CD8-positive, alpha-beta memory T cell (primary cell): ENCODE measurements around the gene ITCH. TPM values are rescaled to one million over a fixed set of nuclear protein-coding genes. Genes with fewer than 3 reads are reported as not detected.
"Not testable (repeated sequence)": the region's sequence is repeated elsewhere in the genome, so short reads cannot be mapped to it uniquely, and the experiment has no call there.

Source experiments
- CTCF ChIA-PET: fragments of 350-600 bp; sonication (Branson Sonifier 250); formaldehyde crosslinking; loops from one replicate; lab custom pipeline; 2021; ENCODE audit warnings: antibody characterized with exemption; lab: Charles Lee
- POLR2A ChIA-PET: fragments of 350-600 bp; sonication (Branson Sonifier 250); formaldehyde crosslinking; loops from one replicate; lab custom pipeline; 2021; ENCODE audit warnings: antibody characterized with exemption; lab: Charles Lee
- DNase-seq, 5 donors: peaks; one replicate each; pipeline versions ENCODE4 v3.0.0 to v3.0.0-alpha.2; 2020 to 2022; ENCODE audit warnings: mixed read lengths in 1 of 5
- H3K27ac ChIP-seq: one replicate; pipeline ENCODE4 v1.7.0; 2013; ENCODE audit warnings: low read depth, mild to moderate bottlenecking, low read length, moderate library complexity
- H3K27me3 ChIP-seq: 2 replicates; pipeline ENCODE4 v1.7.0; 2013; ENCODE audit warnings: low read length, mild to moderate bottlenecking; ENCODE audit not compliant: insufficient read depth, poor library complexity, severe bottlenecking
- H3K36me3 ChIP-seq: 2 replicates; pipeline ENCODE4 v1.7.0; 2013; ENCODE audit warnings: mild to moderate bottlenecking, low read length, moderate library complexity; ENCODE audit not compliant: insufficient read depth
- H3K4me1 ChIP-seq: 2 replicates; pipeline ENCODE4 v1.7.0; 2013; ENCODE audit warnings: mild to moderate bottlenecking, low read length, moderate library complexity; ENCODE audit not compliant: insufficient read depth
- H3K4me3 ChIP-seq: 2 replicates; pipeline ENCODE4 v1.7.0; 2013; ENCODE audit warnings: mild to moderate bottlenecking, low read length
- H3K9me3 ChIP-seq: 2 replicates; pipeline ENCODE4 v1.7.0; 2013; ENCODE audit warnings: mild to moderate bottlenecking, low read length
- H3K27ac Mint-ChIP-seq, 8 donors: one replicate each; pipeline ENCODE4 v1.8.0; 2020 to 2021; ENCODE audit warnings: mixed read lengths in 8 of 8, mild to moderate bottlenecking in 6 of 8, inconsistent platforms in 3 of 8, moderate library complexity in 3 of 8
- H3K27me3 Mint-ChIP-seq, 2 donors: one replicate each; pipeline ENCODE4 v1.8.0; 2020 to 2021; ENCODE audit warnings: mixed read lengths in 2 of 2, mild to moderate bottlenecking in 1 of 2, moderate library complexity in 1 of 2
- H3K36me3 Mint-ChIP-seq, 3 donors: one replicate each; pipeline ENCODE4 v1.8.0; 2020 to 2021; ENCODE audit warnings: mixed read lengths in 3 of 3, inconsistent platforms in 1 of 3, mild to moderate bottlenecking in 1 of 3
- H3K4me1 Mint-ChIP-seq, 3 donors: one replicate each; pipeline ENCODE4 v1.8.0; 2020 to 2021; ENCODE audit warnings: mixed read lengths in 3 of 3, inconsistent platforms in 1 of 3, mild to moderate bottlenecking in 1 of 3
- H3K4me3 Mint-ChIP-seq, 7 donors: one replicate each; pipeline ENCODE4 v1.8.0; 2020 to 2021; ENCODE audit warnings: mixed read lengths in 7 of 7, mild to moderate bottlenecking in 6 of 7, moderate library complexity in 4 of 7, inconsistent platforms in 2 of 7
- H3K9me3 Mint-ChIP-seq, 5 donors: one replicate each; pipeline ENCODE4 v1.8.0; 2020 to 2022; ENCODE audit warnings: mixed read lengths in 5 of 5, mild to moderate bottlenecking in 3 of 5, moderate library complexity in 2 of 5, inconsistent platforms in 1 of 5
- polyA plus RNA-seq: library from polyadenylated mRNA; unstranded; fragments of 300-500 nt; fragmentation: Illumina TruSeq; gene quantifications from one replicate; pipeline ENCODE4 v1.2.3, GENCODE V29; 2021
- total RNA-seq, 2 experiments: library from RNA; stranded (reverse); gene quantifications; one replicate each; pipeline ENCODE4 v1.2.3, GENCODE V29; 2021

ITCH gene
- total and polyA plus RNA-seq, 3 experiments from 2014 or later, result 38.0 to 51.7 (median 45.6) TPM

GRCh38 chr20:34510575-34510974 lies 147.5 kb downstream of the ITCH start:
- peaks cover 23 to 37% (median 32%) of the 10 kb centered on the region in 3 donors for H3K4me1 Mint-ChIP-seq
- peaks cover 8% of the 10 kb centered on the region for H3K4me1 ChIP-seq
- no peak for DNase-seq
- no peak overlapping the region for H3K4me3 Mint-ChIP-seq
- H3K27me3 ChIP-seq, result no peaks in the 10 kb centered on the region
- H3K36me3 ChIP-seq, result no peaks in the 10 kb centered on the region
- H3K36me3 Mint-ChIP-seq, result peaks cover 0 to 47% (median 10%) of the 10 kb centered on the region in 3 donors
- H3K4me3 ChIP-seq, result no peak overlapping the region
- ChIA-PET POLR2A (no interaction called here), CTCF (no interaction called here)
- no peaks in the 10 kb centered on the region for H3K9me3 ChIP-seq
- H3K27ac Mint-ChIP-seq, result peak overlapping the region in 3 of 8 donors; percentile 69 to 93 (median 78)
- H3K27me3 Mint-ChIP-seq, result no peaks in the 10 kb centered on the region
- no peaks in the 10 kb centered on the region for H3K9me3 Mint-ChIP-seq
- H3K27ac ChIP-seq, result no peak overlapping the region

DNA sequence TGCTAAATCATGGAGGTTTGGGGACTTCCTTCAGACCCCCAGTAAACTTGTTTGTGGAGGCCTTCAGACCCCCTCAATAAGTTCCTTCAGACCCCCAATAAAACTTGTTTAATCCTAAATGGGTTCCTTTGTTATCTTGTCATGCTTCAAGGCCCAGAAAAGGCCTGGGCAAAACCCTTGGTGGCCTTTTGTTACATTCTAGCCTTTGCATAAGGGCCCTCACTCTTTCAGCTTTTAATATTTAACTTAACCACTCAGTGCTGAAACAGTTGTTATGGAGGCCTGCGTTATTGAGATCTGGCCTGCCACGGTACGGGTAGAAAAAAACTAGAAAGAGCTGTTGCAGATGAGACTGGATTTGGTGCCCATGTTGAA lies 148.8 kb downstream of the ITCH start:
- ChIA-PET CTCF (no interaction called here), POLR2A (no interaction called here)
- Histone ChIP-seq H3K36me3 (no peaks in the 10 kb centered on the region), H3K27ac (no peak overlapping the region), H3K4me3 (no peak overlapping the region), H3K27me3 (no peaks in the 10 kb centered on the region), H3K9me3 (no peaks in the 10 kb centered on the region), H3K4me1 (peaks cover 8% of the 10 kb centered on the region)
- Mint-ChIP-seq H3K4me1 (peaks cover 26 to 41% (median 38%) of the 10 kb centered on the region in 3 donors), H3K27me3 (no peaks in the 10 kb centered on the region), H3K36me3 (peaks cover 0 to 47% (median 6%) of the 10 kb centered on the region in 3 donors), H3K4me3 (peak overlapping the region in 1 of 7 donors; percentile 57), H3K27ac (peak overlapping the region; percentile 39 to 93 (median 58)), H3K9me3 (no peaks in the 10 kb centered on the region)
- DNase-seq, result no peak

- no peaks in the 10 kb centered on the region for H3K9me3 Mint-ChIP-seq
- no peaks in the 10 kb centered on the region for H3K27me3 Mint-ChIP-seq
- H3K4me1 Mint-ChIP-seq, result peaks cover 29 to 46% (median 42%) of the 10 kb centered on the region in 3 donors
- no peak overlapping the region for H3K4me3 ChIP-seq
- CTCF ChIA-PET, result no interaction called here
- peak overlapping the region; percentile 39 to 93 (median 76) for H3K27ac Mint-ChIP-seq
- H3K36me3 ChIP-seq, result no peaks in the 10 kb centered on the region
- H3K4me3 Mint-ChIP-seq, result peak overlapping the region in 1 of 7 donors; percentile 84
- H3K27me3 ChIP-seq, result no peaks in the 10 kb centered on the region
- no peak for DNase-seq
- H3K9me3 ChIP-seq, result no peaks in the 10 kb centered on the region
- peaks cover 0 to 45% (median 4%) of the 10 kb centered on the region in 3 donors for H3K36me3 Mint-ChIP-seq
- peaks cover 13% of the 10 kb centered on the region for H3K4me1 ChIP-seq
- no peak overlapping the region for H3K27ac ChIP-seq
- POLR2A ChIA-PET, result no interaction called here
These were observed 149.3 kb downstream of the ITCH start for GRCh38 chr20:34512266-34512954.

- Histone ChIP-seq H3K4me3 (no peak overlapping the region), H3K36me3 (no peaks in the 10 kb centered on the region), H3K9me3 (no peaks in the 10 kb centered on the region), H3K27me3 (no peaks in the 10 kb centered on the region), H3K27ac (no peak overlapping the region), H3K4me1 (peaks cover 19% of the 10 kb centered on the region)
- H3K36me3 Mint-ChIP-seq, result peaks cover 0 to 39% (median 4%) of the 10 kb centered on the region in 3 donors
- no peaks in the 10 kb centered on the region for H3K27me3 Mint-ChIP-seq
- peak overlapping the region; percentile 44 to 93 (median 76) for H3K27ac Mint-ChIP-seq
- POLR2A ChIA-PET, result no interaction called here
- CTCF ChIA-PET, result no interaction called here
- peaks cover 33 to 51% (median 46%) of the 10 kb centered on the region in 3 donors for H3K4me1 Mint-ChIP-seq
- no peaks in the 10 kb centered on the region for H3K9me3 Mint-ChIP-seq
- peak overlapping the region in 2 of 7 donors; percentile 4 to 84 for H3K4me3 Mint-ChIP-seq
- DNase-seq, result peak in 1 of 5 donors; percentile 7
These were observed 149.9 kb downstream of the ITCH start for GRCh38 chr20:34512955-34513419.

- CTCF ChIA-PET, H3K9me3 ChIP-seq, H3K27me3 Mint-ChIP-seq, H3K27ac ChIP-seq, H3K27me3 ChIP-seq, H3K9me3 Mint-ChIP-seq, POLR2A ChIA-PET, H3K36me3 ChIP-seq, H3K4me3 ChIP-seq, DNase-seq: not testable (repeated sequence)
- Mint-ChIP-seq H3K27ac (peak overlapping the region in 5 of 8 donors; percentile 68 to 98 (median 87)), H3K4me3 (peak overlapping the region in 3 of 7 donors; percentile 9 to 99 (median 95)), H3K4me1 (peaks cover 40 to 61% (median 57%) of the 10 kb centered on the region in 3 donors), H3K36me3 (peaks cover 0 to 31% (median 4%) of the 10 kb centered on the region in 3 donors)
- peaks cover 24% of the 10 kb centered on the region for H3K4me1 ChIP-seq
These were observed 151.0 kb downstream of the ITCH start for GRCh38 chr20:34514034-34514433.

GRCh38 chr20:34514897-34515483 lies 151.9 kb downstream of the ITCH start:
- H3K27me3 Mint-ChIP-seq, result no peaks in the 10 kb centered on the region
- peak overlapping the region; percentile 85 for H3K4me3 ChIP-seq

GRCh38 chr20:34515484-34516246 lies 152.6 kb downstream of the ITCH start:
- H3K27me3 ChIP-seq, result no peaks in the 10 kb centered on the region
- peak overlapping the region; percentile 85 for H3K4me3 ChIP-seq
- Mint-ChIP-seq H3K9me3 (no peaks in the 10 kb centered on the region), H3K36me3 (peaks cover 0 to 34% (median 9%) of the 10 kb centered on the region in 3 donors), H3K4me3 (peak overlapping the region; percentile 94 to 100 (median 99)), H3K27me3 (no peaks in the 10 kb centered on the region), H3K4me1 (peaks cover 46 to 77% (median 73%) of the 10 kb centered on the region in 3 donors), H3K27ac (peak overlapping the region; percentile 89 to 100 (median 96))
- CTCF ChIA-PET, result interaction anchor here (0.8 to 3.6 kb wide), 8 partner anchors 23 to 1438 kb away, joined by 3 to 29 read pairs (median 4); partner anchors contain the start of gene SCAND1
- POLR2A ChIA-PET, result interaction anchor here (0.6 to 1.9 kb wide), 7 partner anchors 43 to 1773 kb away, joined by 3 to 8 read pairs (median 3); partner anchors contain the start of genes AHCY, ITCH and MAP1LC3A
- H3K27ac ChIP-seq, result peak overlapping the region; percentile 73
- peaks cover 24% of the 10 kb centered on the region for H3K4me1 ChIP-seq
- H3K9me3 ChIP-seq, result no peaks in the 10 kb centered on the region
- H3K36me3 ChIP-seq, result no peaks in the 10 kb centered on the region
- peak; percentile 57 to 80 (median 65) for DNase-seq

More at GRCh38 chr20:34514897-34515483, 151.9 kb downstream of the ITCH start:
- H3K27ac ChIP-seq, result peak overlapping the region; percentile 73
- Mint-ChIP-seq H3K36me3 (peaks cover 0 to 34% (median 7%) of the 10 kb centered on the region in 3 donors), H3K27ac (peak overlapping the region; percentile 89 to 100 (median 96)), H3K4me3 (peak overlapping the region; percentile 94 to 100 (median 99)), H3K9me3 (no peaks in the 10 kb centered on the region), H3K4me1 (peaks cover 44 to 71% (median 66%) of the 10 kb centered on the region in 3 donors)
- H3K27me3 ChIP-seq, result no peaks in the 10 kb centered on the region
- no peaks in the 10 kb centered on the region for H3K36me3 ChIP-seq
- H3K4me1 ChIP-seq, result peaks cover 24% of the 10 kb centered on the region
- DNase-seq, result no peak
- ChIA-PET CTCF (interaction anchor here (0.9 to 3.6 kb wide), 6 partner anchors 23 to 203 kb away, joined by 3 to 29 read pairs (median 4); no protein-coding TSS in a partner anchor), POLR2A (interaction anchor here (1.1 to 1.9 kb wide), 4 partner anchors 43 to 212 kb away, joined by 3 to 8 read pairs (median 6); partner anchors contain the start of genes AHCY, ITCH and MAP1LC3A)
- H3K9me3 ChIP-seq, result no peaks in the 10 kb centered on the region
